ENCODE measurements around the gene RMC1.
A peak's percentile ranks its signal among the peaks of the same experiment; 100 is the strongest.
"Not testable (repeated sequence)": the region's sequence is repeated elsewhere in the genome, so short reads cannot be mapped to it uniquely, and the experiment has no call there.

Gene RMC1

DNA sequence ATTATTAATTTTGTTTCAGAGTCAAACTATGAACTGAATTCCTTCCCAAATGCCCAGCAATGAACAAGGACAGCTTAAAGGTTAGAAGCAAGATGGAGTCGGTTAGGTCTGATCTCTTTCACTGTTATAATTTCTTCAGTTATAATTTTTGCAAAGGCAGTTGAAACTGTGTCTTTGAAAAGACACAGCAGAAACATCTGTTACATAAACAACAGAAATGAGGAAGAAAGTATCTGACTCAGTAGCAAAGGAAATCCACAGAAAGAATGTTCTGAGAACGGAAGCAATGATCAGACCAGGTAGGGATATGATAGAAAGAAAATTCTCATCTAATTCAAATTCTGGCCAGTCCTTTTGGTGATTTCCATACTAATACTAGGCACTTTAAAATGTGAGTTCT is 5.2 kb upstream of the RMC1 start:
- DNase-seq (ENCODE audit: low spot score) = no peak

DNA sequence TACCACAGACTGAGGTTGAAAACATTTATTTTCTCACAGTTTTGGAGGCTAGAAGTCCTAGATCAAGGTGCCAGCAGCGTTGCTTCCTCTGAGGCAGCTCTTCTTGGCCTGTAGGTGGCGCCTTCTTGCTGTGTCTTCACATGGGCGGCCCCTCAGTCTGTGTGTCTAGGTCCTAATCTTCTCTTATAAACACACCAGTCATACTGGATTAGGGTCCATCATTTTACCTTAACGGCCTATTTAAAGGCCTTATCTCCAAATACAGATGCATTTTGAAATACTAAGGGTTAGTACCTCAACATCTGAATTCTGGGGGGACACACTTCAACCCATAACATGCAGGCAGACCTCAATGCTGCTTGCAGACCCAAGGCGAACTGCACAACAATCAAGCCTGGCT is 4.4 kb upstream of the RMC1 start:
- peak; percentile 44 for DNase-seq (ENCODE audit: low spot score)

DNA sequence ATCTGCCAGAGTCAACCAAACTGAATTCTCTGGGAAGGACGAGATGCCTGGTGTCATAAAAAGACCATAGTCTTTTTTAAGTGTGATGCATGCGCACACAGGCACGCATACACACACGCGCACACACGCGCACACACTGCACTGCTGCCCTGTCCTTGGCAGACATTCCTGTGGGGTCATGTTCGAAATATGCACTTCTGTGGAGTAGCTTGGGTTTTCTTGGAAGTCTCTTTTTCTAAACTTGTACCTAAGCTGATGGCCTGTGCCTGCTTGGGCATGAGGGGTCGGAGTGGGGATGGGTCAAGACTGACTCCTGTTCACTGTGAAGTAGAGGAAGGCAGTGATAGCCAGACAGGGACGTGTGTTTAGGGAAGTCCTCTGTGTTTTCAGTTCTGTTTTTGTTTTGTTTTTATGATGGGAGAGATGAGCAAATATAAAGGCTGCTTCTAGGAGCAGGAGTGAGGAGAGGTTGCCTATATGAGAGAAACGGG is 4.0 kb upstream of the RMC1 start:
- no peak for DNase-seq (ENCODE audit: low spot score)

DNA sequence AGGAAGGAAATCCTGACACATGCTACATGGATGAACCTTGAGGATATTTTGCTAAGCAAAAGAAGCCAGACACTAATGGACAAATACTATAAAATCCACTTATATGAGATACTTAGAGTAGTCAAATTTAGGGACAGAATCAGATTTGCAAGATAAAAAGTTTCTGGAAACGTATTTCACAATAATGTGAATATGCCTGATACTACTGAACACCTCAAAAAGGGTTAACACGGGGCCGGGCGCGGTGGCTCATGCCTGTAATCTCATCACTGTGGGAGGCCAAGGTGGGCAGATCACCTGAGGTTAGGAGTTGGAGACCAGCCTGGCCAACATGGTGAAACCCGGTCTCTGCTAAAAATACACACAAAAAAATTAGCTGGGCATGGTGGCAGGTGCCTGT is 1.7 kb upstream of the RMC1 start:
- DNase-seq (ENCODE audit: low spot score) = no peak

DNA sequence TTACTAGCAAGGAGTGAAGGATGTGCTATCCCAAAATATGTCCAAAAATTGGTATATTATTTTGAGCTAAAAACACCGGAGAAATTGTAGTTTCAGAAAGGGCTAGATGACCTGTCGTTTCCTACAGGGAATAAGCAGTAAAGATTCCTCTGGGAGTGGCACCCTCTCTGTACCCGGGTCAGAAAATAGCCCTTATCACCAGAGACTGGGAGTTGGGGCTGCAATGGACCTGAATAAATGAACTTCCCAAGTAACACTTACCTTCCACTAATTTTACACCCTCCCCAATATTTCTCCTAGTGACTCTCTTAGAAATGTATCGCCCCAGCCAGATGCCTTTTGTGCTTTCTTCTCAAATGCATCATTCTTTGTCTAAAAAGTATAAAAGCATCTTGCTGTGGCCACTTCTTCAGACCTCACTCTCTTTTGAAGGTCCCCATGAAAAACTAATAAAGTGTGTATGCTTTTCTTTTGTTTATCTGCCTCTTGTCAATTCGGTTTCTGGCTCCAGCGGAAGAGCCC is 734 bp upstream of the RMC1 start:
- DNase-seq (ENCODE audit: low spot score) = peak; percentile 17

DNA sequence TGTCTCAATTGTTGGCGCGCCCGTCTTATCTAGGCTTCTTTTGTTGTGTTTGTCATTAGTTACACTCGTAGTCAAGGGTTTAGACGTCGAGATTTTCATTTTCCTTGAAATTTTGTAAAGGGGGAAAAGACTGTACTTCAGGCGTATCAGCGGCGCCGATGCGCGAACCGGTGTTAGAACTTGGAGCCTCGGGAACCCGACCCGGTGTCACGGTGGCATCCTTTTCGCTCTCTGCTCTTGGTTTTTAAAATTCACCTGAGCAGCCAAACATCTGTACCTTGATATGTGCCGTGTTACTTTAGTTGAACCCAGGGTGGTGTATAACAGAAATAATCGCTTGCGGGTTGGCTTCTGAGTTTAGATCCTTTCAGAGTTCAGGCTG is 643 bp downstream of the RMC1 start:
- no peak for DNase-seq (ENCODE audit: low spot score)

DNA sequence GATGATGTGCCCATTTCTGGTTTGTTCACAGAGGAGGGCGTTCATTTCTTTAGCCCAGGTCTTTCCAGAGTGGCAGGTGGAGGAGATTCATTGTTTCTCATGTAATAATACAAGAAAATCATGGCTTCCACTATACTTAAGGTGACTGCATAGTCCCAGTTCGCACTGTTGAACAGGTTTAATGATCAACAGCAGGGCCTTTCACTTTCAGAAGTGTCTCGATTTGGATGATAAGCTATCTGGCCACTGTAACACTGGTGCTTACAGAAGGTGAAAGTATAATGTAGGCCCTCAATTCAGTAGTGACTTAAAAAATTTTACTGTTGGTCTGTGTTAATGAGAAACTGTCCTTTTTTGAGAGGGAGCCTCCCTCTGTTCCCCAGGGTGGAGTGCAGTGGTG is 1.4 kb downstream of the RMC1 start:
- no peak for DNase-seq (ENCODE audit: low spot score)

DNA sequence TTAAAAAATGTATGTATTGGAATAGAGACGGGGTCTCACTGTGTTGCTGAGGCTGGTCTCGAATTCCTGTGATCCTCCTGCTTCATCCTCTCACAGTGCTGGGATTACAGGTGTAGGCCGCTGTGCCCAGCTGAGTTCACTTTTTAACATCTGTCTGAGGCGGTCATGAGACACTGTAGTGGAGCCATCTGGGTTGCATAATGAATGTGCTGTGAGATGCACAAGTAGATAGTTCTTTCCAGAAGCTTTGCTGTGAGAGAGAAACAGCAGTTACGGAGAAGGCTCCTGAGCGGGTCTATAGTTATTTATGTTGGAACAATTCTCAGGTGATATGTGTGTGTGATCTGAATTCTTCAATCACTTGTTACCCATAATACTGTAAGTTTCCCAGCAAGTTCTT is 3.1 kb downstream of the RMC1 start:
- no peak for DNase-seq (ENCODE audit: low spot score)

DNA sequence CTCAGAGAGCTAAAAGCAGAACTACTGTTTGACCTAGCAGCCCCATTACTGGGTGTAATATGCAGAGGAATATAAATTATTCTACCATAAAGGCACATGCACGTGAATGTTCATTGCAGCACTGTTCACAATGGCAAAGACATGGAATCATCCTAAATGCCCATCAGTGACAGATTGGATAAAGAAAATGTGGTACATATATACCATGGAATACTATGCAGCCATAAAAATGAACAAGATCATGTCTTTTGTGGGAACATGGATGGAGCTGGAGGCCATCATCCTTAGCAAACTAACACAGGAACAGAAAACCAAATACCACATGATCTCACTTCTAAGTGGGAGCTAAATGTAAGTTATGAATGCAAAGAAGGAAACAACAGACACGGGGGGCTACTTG is 7.6 kb downstream of the RMC1 start:
- not testable (repeated sequence) for DNase-seq (ENCODE audit: low spot score)

DNA sequence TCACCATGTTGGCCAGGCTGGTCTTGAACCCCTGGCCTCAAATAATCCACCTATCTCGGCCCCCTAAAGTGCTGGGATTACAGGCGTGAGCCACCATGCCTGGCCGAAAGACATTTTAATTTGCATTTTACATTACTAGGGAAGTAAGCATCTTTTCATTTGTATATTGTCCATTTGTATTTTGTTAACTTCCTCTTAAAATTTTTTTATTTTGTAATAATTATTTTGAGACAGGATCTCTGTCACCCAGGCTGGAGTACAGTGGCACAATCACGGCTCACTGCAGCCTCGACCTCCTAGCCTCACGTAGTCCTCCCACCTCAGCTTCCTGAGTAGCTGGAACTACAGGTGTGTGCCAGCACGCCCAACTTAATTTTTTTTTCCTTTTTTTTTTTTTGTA is 8.9 kb downstream of the RMC1 start:
- DNase-seq (ENCODE audit: low spot score) = not testable (repeated sequence)

DNA sequence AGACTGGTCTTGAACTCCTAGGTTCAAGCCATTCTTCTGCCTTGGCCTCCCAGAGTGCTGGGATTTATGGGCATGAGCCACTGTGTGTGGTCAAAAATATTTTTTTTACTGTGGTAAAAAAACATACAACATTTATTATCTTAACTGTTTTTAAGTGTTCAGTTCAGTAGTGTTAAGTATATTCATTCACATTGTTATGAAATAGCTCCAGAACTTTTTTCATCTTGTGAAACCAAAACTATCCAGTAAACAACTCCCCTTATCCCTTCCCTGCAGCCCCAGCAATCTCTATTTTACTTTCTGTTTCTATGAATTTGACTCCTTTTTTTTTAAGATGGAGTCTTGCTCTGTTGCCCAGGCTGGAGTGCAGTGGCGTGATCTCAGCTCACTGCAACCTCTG is 9.3 kb downstream of the RMC1 start:
- DNase-seq (ENCODE audit: low spot score) = no peak

DNA sequence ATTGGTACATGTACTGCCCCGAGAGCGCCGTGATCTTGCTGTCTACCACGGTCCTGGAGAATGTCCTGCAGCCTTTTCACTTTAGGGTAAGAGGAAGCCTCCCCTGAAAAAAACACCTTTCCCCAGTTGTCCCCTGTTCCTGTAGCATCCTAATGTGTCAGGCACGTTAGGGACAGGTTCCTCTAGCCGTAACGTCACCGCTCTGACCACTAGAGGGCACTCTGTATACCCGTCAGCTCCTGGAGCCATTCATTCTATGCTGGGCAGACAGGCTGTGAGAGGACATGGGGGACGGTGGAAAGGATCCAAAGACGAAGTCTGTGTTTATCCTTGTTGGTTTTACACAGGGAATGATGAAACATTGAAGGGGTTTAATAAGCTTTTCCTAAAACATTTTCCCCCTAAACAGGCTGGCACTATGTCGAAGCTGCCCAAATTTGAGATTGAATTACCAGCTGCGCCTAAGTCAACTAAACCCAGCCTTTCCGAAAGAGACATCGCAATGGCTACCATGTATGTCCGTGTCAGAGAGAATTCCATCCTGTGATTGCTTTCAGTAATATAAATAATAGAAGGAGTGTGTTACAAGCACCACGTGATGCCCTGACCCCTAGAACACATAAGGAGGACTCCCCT is 12.7 kb downstream of the RMC1 start:
- peak; percentile 58 for DNase-seq (ENCODE audit: low spot score)

DNA sequence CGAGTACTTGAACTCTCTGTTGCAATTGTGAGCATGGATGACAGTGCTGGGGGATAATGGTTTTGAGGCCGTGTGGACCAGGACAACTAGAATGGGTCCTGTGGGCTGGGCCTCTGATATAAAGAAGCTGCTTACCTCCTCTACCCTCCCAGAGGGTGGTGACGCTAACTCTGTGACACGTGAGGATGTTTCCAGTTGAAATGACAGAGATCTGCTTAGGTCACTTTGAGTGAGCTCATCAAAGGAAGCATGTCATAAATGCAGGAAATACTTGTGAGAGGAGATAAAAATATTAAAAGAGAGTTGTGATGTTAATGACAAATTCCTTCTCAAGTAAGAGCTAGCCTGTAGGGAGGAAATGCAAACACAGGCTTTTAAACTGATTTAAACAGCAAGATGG is 16.4 kb downstream of the RMC1 start:
- no peak for DNase-seq (ENCODE audit: low spot score)

DNA sequence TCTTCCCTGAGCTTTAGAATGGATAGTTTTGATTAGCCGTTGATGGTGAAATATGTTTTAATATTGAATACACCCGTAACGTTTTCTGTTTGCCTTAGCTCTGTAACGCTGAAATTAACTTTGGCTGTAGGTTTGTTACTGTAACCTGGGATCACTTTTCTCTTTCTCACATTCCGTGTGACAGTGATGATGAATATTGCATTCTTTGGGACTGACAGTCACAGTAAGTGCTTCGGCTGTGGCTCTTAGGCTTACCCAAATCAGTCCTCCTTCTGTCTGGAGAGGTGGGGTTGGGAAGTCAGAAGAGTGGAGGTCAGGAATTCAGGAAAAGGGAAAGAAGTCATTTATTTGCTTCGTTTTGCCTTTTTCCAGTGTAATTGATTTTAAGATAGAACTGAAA is 18.0 kb downstream of the RMC1 start:
- no peak for DNase-seq (ENCODE audit: low spot score)

DNA sequence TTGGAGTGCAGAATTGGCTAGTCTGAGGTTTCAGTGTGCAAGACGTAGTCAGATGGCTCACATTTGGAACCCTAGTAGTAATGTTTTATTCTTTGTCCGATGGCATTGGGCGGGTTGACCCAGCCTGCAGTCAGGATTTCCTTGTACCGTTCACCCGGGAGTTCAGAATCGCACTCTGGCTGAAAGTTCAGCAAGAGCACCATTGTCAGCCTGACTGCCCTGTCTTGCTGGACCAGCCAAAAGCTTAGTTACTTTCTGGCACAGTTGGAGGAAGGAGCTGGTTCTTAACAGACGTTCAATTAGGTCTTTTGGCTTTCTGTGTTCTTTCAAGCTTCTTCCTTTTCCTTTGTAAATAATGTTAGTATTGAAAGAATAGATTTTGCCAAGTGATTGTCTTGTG is 18.6 kb downstream of the RMC1 start:
- DNase-seq (ENCODE audit: low spot score) = no peak

DNA sequence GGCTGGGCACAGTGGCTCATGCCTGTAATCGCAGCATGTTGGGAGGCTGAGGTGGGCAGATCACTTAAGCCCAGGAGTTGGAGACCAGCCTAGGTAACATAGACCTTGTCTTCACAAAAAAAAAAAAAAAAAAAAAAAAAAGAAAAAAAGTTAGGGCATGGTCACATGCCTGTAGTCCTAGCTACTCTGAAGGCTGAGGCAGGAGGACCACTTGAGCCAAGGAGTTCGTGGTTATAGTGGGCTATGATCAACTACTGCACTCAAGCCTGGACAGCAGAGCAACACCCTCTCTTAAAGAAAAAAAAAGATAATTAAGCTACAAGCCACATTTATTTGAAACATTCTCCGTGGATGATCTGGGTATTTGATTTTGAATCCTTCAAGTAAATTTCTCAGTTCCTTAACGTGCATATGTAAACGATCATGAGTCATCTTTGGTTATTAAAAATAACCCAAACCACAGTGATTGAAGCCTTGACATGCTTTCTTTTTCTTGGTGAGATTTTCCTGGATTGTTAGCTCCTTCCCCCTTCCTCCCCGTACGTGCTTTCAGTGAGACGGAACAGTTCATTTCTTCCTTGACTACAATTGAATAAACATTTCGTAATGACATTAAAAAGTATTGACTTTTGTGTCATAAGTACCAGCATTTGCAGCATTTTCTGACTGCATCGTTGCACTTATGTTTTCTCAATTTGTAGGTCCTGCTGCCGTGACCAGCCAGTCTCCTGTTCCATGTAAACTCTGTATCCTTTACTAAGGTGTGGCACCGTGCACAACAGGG is 20.3 kb downstream of the RMC1 start:
- DNase-seq (ENCODE audit: low spot score) = no peak

DNA sequence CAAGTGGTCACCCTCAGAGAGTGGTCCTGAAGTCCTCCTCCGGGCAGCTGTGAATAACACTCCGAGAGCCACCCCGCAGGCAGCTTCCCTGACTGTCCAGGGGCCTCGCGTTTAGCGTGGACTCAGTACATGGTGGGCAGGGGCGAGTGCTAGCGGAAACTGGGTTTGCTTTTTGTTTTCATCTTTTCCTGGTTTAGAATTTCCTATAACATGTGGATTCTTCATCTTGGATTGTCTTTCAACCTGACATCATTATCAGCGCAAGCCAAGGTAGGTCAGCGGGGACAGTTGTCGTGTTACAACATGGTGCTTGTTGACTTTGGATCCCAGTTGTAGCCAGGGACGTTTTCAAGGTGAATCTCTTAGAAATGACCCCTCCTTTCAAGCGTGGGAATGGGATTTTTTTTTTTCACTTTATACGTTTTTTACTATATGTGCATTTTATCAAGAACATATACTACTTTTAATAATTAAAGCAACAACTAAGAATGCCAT is 20.9 kb downstream of the RMC1 start:
- DNase-seq (ENCODE audit: low spot score) = no peak

DNA sequence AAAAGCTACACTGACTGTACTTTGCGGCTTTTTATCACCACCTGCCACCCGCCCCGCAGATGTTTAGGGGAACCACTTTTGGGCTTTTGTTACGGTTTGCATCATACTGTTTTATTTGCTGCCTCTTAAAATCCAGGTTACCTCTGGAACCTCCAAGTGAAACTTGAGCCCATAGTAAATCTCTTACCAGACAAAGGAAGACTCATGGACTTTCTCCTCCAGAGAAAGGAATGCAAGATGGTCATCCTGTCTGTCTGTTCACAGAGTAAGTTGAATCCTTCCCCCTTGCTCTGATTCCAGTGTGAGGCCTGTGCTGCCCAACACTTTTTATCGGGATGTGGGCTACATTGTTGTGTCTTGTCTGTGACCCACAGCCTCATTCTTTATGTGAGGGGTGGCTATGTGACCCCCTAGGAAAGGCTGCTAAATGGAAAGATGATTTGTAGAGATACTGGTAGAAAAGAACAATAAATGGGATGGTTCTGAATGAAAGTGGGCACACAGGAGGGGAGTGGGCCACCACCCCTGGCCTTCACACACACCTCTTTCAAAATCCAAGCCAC is 23.3 kb downstream of the RMC1 start:
- no peak for DNase-seq (ENCODE audit: low spot score)

DNA sequence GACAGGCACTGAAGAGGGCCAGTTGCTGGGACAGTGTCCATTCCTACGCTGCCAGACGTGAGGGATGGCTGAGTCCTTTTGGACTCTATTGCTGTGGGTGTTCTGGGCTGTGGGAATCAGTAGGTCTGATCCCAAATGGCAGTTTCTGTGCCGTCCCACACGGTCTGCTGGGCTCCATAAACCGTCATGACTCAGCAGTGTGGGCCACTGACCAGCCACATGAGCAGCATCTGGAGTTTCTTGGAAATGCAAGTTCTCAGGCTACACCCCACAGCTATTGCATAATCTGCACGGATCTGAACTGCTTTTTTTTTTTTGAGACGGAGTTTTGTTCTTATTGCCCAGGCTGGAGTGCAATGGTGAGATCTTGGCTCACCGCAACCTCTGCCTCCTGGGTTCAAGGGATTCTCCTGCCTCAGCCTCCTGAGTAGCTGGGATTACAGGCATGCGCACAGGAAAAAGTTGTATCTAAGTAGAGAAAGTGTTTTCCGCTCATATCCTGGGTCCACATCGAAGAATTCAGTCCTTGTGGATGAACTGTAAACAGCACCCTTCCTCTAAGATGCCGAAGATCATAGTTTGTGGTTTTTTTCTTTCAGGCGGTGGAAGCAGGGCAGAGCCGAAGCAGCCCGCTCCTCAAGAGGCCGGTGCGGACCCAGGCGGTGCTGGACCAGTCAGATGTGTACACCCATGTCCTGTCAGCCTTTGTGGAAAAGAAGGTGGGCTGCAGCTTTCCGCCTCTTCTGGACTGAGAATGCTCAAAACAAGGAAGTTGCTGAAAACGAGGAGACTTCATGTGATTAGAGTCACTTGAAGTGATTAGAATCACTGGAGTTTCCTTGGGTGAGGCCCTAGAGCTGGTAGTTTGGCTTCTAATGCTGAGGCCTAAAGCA is 25.5 kb downstream of the RMC1 start:
- DNase-seq (ENCODE audit: low spot score) = no peak

DNA sequence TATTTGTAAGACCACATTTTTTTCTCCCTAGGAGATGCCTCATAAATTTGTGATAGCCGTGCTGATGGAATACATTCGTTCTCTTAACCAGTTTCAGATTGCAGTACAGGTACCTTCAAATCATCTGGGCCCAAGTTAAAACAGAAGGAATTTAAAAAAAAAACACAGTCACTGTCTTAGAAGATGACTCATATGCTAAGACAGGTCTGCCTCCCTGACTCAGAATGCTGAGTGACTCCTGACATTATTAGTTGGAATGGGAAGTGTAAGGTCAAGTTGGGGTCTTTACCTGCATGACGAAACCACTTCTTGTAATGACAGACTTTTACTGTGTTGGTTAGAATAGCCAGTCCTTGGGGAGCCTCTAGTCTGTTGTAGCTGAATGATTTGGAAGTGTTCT is 26.3 kb downstream of the RMC1 start:
- DNase-seq (ENCODE audit: low spot score) = no peak

DNA sequence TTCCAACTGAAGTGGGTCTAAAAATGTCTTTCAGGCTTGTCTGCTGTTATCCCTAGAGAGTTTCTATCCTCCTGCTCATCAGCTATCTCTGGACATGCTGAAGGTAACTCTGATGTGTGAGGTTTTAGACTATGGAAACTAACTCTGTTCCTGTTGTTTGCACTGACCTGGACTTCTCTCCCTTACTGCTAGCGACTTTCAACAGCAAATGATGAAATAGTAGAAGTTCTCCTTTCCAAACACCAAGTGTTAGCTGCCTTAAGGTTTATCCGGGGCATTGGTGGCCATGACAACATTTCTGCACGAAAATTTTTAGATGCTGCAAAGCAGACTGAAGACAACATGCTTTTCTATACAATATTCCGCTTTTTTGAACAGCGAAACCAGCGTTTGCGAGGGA is 26.9 kb downstream of the RMC1 start:
- no peak for DNase-seq (ENCODE audit: low spot score)

DNA sequence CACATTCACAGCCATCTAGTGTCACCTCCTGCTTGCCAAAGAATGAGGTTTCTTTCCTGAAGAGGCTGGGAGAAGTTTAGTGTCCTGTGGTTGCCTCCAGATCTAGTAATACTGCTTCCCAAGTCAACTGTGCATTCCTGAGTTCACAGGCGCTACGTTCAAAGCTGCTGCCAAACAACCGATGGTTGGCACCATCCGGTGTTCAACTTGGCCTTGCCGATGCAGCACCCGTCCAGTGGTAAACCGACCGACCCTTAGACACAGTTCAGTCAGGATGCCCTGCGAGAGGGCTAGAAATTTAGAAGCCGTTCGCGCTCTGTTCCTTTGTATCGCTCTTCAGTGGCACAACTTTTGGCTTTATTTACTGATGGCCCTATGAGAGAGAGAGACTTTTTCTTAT is 28.6 kb downstream of the RMC1 start:
- no peak for DNase-seq (ENCODE audit: low spot score)

All from HuH-7 (cell line).